K562 (cell line): Measurements from ENCODE around the gene ZNHIT2. TPM values are rescaled to one million over a fixed set of nuclear protein-coding genes. Genes with fewer than 3 reads are reported as not detected.

Experiments used
- BCOR ChIP-seq: fragments of 450-650 bp; IDR thresholded peaks from 2 replicates; pipeline ENCODE4 v1.6.1; 2016
- HDAC8 ChIP-seq: fragments of 450-650 bp; IDR thresholded peaks from 2 replicates; pipeline ENCODE4 v1.6.1; 2016; ENCODE audit warnings: mild to moderate bottlenecking, missing genetic modification characterization, moderate library complexity, missing compliant biosample characterization
- HNRNPLL ChIP-seq: fragments of 200-400 bp; formaldehyde crosslinking; IDR thresholded peaks from 2 replicates; pipeline ENCODE4 v1.6.1; 2017; ENCODE audit warnings: low read length, low read depth, mild to moderate bottlenecking; ENCODE audit not compliant: poor library complexity, severe bottlenecking
- KAT8 ChIP-seq: fragments of 450-650 bp; IDR thresholded peaks from 2 replicates; pipeline ENCODE4 v1.6.1; 2016; ENCODE audit warnings: low read depth, mild to moderate bottlenecking
- MAZ ChIP-seq, 2 experiments: fragments of 450-650 bp in 1 of 2; sonication (generic) in 1 of 2; formaldehyde crosslinking; IDR thresholded peaks in 1 of 2; conservative IDR thresholded peaks in 1 of 2; 2 replicates each; pipeline versions ENCODE4 v1.4.0 to v1.5.0; 2020; ENCODE audit warnings: mild to moderate bottlenecking in 1 of 2, missing genetic modification reagents in 1 of 2
- NR4A1 ChIP-seq, 2 experiments: fragments of 250-450 bp in 1 of 2; fragments of 450-650 bp in 1 of 2; sonication (Bioruptor Pico) in 1 of 2; IDR thresholded peaks; 2 replicates each; pipeline versions ENCODE4 v1.4.0 to v1.6.1; 2016 to 2020; ENCODE audit warnings: mild to moderate bottlenecking in 2 of 2, missing compliant biosample characterization in 1 of 2, missing genetic modification characterization in 1 of 2, moderate library complexity in 1 of 2
- PRDM10 ChIP-seq: fragments of 450-650 bp; IDR thresholded peaks from 2 replicates; pipeline ENCODE4 v1.6.1; 2018; ENCODE audit not compliant: partially characterized antibody
- THRB ChIP-seq: fragments of 450-650 bp; formaldehyde crosslinking; conservative IDR thresholded peaks from 2 replicates; pipeline ENCODE4 v1.4.0; 2022; ENCODE audit warnings: mild to moderate bottlenecking, missing genetic modification characterization
- TOE1 ChIP-seq, 2 experiments: fragments of 450-650 bp in 1 of 2; sonication (generic) in 1 of 2; formaldehyde crosslinking in 1 of 2; IDR thresholded peaks; 2 replicates each; pipeline versions ENCODE4 v1.7.1 to v1.8.0; 2016 to 2022; ENCODE audit warnings: borderline replicate concordance in 2 of 2, mild to moderate bottlenecking in 2 of 2, antibody characterized with exemption in 1 of 2, inconsistent platforms in 1 of 2, low read depth in 1 of 2, missing genetic modification reagents in 1 of 2, moderate library complexity in 1 of 2
- ZFPM2 ChIP-seq: fragments of 250-450 bp; sonication (Bioruptor Pico); IDR thresholded peaks from 2 replicates; pipeline ENCODE4 v1.5.1; 2022; ENCODE audit warnings: mild to moderate bottlenecking
- ZMIZ1 ChIP-seq, 2 experiments: fragments of 150-350 bp in 1 of 2; IDR thresholded peaks; 2 replicates each; pipeline ENCODE4 v1.6.1; 2012 to 2016; ENCODE audit warnings: low read depth in 2 of 2, low read length in 2 of 2, mild to moderate bottlenecking in 1 of 2, moderate library complexity in 1 of 2
- ZNF76 ChIP-seq: fragments of 250-450 bp; sonication (Bioruptor Pico); IDR thresholded peaks from 2 replicates; pipeline ENCODE4 v1.4.0; 2020; ENCODE audit warnings: mild to moderate bottlenecking, moderate library complexity, borderline replicate concordance
- polyA plus RNA-seq, 8 experiments: library from polyadenylated mRNA; depleted of rRNA in 4 of 8; stranded (reverse) in 5 of 8; unstranded in 3 of 8; fragments of >200 nt; fragmentation: Nextera tagmentation in 2 of 8; fragmentation: Illumina TruSeq in 1 of 8; extraction: Ambion mirVana in 2 of 8; extraction: Trizol in 1 of 8; gene quantifications; 2 replicates each; pipeline versions ENCODE4 v1.2.1 to v1.2.3, GENCODE V29; 2011 to 2014; ENCODE audit warnings: inconsistent platforms in 1 of 8, missing spikeins in 1 of 8
- total RNA-seq, 7 experiments: library from RNA; depleted of rRNA in 6 of 7; stranded (reverse); fragments of >200 nt in 6 of 7; fragmentation: Illumina TruSeq in 2 of 7; extraction: Trizol in 2 of 7; gene quantifications; 2 replicates each; pipeline versions ENCODE4 v1.2.1 to v1.2.3, GENCODE V29; 2011 to 2021; ENCODE audit warnings: low replicate concordance in 1 of 7
- TF ChIP-seq, protein P1 (sequence below): fragments of 250-450 bp; sonication (Bioruptor Pico); IDR thresholded peaks from 2 replicates; pipeline ENCODE4 v1.5.0; 2022; ENCODE audit warnings: mild to moderate bottlenecking

ZNHIT2 gene
- total and polyA plus RNA-seq, 9 of the 15 experiments (the other 6 are each of a cell fraction or from before 2014, with no cell fraction given) = 0.08 to 39.0 (median 2.5) TPM

DNA sequence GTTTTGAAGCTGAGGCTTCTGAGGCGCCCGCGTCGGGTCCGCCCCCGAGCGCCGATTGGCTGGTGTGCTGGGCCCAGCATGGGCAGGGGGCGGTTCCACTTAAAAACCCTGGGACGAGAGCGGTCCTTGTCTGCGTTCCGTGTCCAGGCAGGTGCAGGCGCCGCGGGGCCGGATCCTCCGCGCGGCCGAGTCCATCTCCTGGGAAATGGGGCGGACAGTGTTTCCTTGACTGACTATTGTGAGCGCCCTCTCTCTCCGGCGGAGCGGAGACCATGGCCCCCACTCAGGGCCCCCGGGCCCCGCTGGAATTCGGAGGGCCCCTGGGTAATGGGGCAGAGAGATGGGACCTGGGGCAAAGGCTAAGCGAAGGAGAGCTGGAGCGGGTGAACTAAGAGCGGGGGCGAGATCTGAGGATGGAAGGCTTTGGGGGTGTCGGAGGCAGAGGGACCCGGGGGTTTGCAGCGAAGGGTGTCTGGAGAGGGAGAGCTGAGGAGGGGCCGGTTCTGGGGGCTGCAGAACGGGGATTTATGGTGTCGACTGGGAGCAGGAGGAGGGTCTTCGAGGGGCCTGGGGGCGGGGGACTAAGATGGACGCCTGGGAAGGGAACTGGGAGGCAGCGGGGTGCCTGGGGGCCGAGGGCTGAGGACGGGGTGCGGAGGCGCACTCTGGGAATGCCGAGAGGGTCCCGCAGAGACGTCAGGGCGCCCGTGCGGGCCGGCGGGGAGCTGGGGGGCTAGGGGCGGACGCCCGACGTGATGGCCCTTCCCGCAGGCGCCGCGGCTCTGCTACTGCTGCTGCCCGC is 5.6 kb downstream of the ZNHIT2 start, which contains the start of gene TM7SF2 (continued):
- TF ChIP-seq NR4A1 (CRISPR knock-in tag; IDR thresholded peaks at IDR 0.05) (no peak), NR4A1 (tag; IDR thresholded peaks at IDR 0.05) (no peak), THRB (CRISPR knock-in tag) (peak; percentile 76; the same call in 1 of the 2 replicates), BCOR (0 out of 2 replicates have a peak, but pooled peaks have one; percentile 13), ZFPM2 (CRISPR knock-in tag) (0 out of 2 replicates have a peak, but pooled peaks have one; percentile 10), HNRNPLL (peak; percentile 37), MAZ (CRISPR knock-in tag; conservative IDR thresholded peaks at IDR 0.05 in 1 of 2, IDR thresholded peaks at IDR 0.05 in 1 of 2) (peak in 1 of 2 experiments; percentile 4; a peak in 1 of 4 replicates), ZMIZ1 (IDR thresholded peaks at IDR 0.05; ENCODE audit: low read depth in 2 of 2, low read length in 2 of 2) (peak in 1 of 2 experiments; percentile 65; a peak in 2 of 4 replicates), PRDM10 (peak; percentile 87), ZNF76 (no peak), HDAC8 (tag) (no peak), KAT8 (no peak), TOE1 (IDR thresholded peaks at IDR 0.05; ENCODE audit: borderline replicate concordance) (0 out of 2 replicates have a peak, but pooled peaks have one; percentile 35), TOE1 (CRISPR knock-in tag; IDR thresholded peaks at IDR 0.05; ENCODE audit: borderline replicate concordance, low read depth) (no peak)
- TF ChIP-seq, protein P1, sequence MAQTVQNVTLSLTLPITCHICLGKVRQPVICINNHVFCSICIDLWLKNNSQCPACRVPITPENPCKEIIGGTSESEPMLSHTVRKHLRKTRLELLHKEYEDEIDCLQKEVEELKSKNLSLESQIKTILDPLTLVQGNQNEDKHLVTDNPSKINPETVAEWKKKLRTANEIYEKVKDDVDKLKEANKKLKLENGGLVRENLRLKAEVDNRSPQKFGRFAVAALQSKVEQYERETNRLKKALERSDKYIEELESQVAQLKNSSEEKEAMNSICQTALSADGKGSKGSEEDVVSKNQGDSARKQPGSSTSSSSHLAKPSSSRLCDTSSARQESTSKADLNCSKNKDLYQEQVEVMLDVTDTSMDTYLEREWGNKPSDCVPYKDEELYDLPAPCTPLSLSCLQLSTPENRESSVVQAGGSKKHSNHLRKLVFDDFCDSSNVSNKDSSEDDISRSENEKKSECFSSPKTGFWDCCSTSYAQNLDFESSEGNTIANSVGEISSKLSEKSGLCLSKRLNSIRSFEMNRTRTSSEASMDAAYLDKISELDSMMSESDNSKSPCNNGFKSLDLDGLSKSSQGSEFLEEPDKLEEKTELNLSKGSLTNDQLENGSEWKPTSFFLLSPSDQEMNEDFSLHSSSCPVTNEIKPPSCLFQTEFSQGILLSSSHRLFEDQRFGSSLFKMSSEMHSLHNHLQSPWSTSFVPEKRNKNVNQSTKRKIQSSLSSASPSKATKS (CRISPR knock-in tag) = no peak
